Stimulated activated CD4-positive, alpha-beta T cell treated with anti-CD3 and anti-CD28 coated beads, Interleukin-4, amount 100 ng/mL, for 48 hours (primary cell): ENCODE results near the gene MIPEP.

Experiments
- DNase-seq, 2 donors: peaks; one replicate each; pipeline ENCODE4 v3.0.0-alpha.2; 2020; ENCODE audit warnings: low read depth in 2 of 2

Gene MIPEP

GRCh38 chr13:23680845-23681669 is 208.1 kb downstream of the MIPEP start:
- no peak for DNase-seq
